CD4-positive, alpha-beta memory T cell (primary cell): ENCODE results near the gene GLRX5. TPM values are rescaled to one million over a fixed set of nuclear protein-coding genes. Genes with fewer than 3 reads are reported as not detected.
"Not testable (repeated sequence)": the region's sequence is repeated elsewhere in the genome, so short reads cannot be mapped to it uniquely, and the experiment has no call there.

Source experiments
- CTCF ChIA-PET: fragments of 350-600 bp; sonication (Branson Sonifier 250); formaldehyde crosslinking; loops from one replicate; lab custom pipeline; 2021; ENCODE audit warnings: inconsistent platforms; ENCODE audit not compliant: partially characterized antibody; lab: Charles Lee
- POLR2A ChIA-PET: fragments of 350-600 bp; sonication (Branson Sonifier 250); formaldehyde crosslinking; loops from one replicate; lab custom pipeline; 2021; ENCODE audit not compliant: partially characterized antibody; lab: Charles Lee
- DNase-seq, 5 donors: peaks; one replicate each; pipeline versions ENCODE4 v3.0.0 to v3.0.0-alpha.2; 2020 to 2022; ENCODE audit warnings: mixed read lengths in 1 of 5
- H3K27ac ChIP-seq: one replicate; pipeline ENCODE4 v1.7.0; 2013; ENCODE audit warnings: low read depth, low read length
- H3K27me3 ChIP-seq: 2 replicates; pipeline ENCODE4 v1.7.0; 2013; ENCODE audit warnings: mild to moderate bottlenecking, low read length, moderate library complexity; ENCODE audit not compliant: insufficient read depth
- H3K36me3 ChIP-seq: 2 replicates; pipeline ENCODE4 v1.7.0; 2013; ENCODE audit warnings: mild to moderate bottlenecking, low read length, moderate library complexity; ENCODE audit not compliant: insufficient read depth
- H3K4me1 ChIP-seq: 2 replicates; pipeline ENCODE4 v1.7.0; 2013; ENCODE audit warnings: mild to moderate bottlenecking, low read length, moderate library complexity; ENCODE audit not compliant: insufficient read depth
- H3K4me3 ChIP-seq, 2 donors: one replicate each; pipeline ENCODE4 v1.7.0; 2013; ENCODE audit warnings: low read length in 2 of 2, mild to moderate bottlenecking in 1 of 2
- H3K9me3 ChIP-seq, 2 donors: one replicate each; pipeline ENCODE4 v1.7.0; 2013; ENCODE audit warnings: low read length in 2 of 2, control low read depth in 1 of 2; ENCODE audit not compliant: control insufficient read depth in 1 of 2
- H3K27ac Mint-ChIP-seq, 7 donors: one replicate each; pipeline ENCODE4 v1.8.0; 2020 to 2021; ENCODE audit warnings: mixed read lengths in 7 of 7, mild to moderate bottlenecking in 6 of 7, inconsistent platforms in 3 of 7, moderate library complexity in 3 of 7
- H3K27me3 Mint-ChIP-seq, 2 donors: one replicate each; pipeline ENCODE4 v1.8.0; 2020 to 2021; ENCODE audit warnings: mixed read lengths in 2 of 2
- H3K36me3 Mint-ChIP-seq, 2 donors: one replicate each; pipeline ENCODE4 v1.8.0; 2020 to 2021; ENCODE audit warnings: mixed read lengths in 2 of 2, inconsistent platforms in 1 of 2, mild to moderate bottlenecking in 1 of 2
- H3K4me1 Mint-ChIP-seq, 4 donors: one replicate each; pipeline ENCODE4 v1.8.0; 2020 to 2021; ENCODE audit warnings: mixed read lengths in 4 of 4, mild to moderate bottlenecking in 1 of 4
- H3K4me3 Mint-ChIP-seq, 8 donors: one replicate each; pipeline ENCODE4 v1.8.0; 2020 to 2021; ENCODE audit warnings: mixed read lengths in 8 of 8, mild to moderate bottlenecking in 7 of 8, moderate library complexity in 6 of 8, inconsistent platforms in 3 of 8
- H3K9me3 Mint-ChIP-seq, 8 donors: one replicate each; pipeline ENCODE4 v1.8.0; 2020 to 2021; ENCODE audit warnings: mixed read lengths in 8 of 8, mild to moderate bottlenecking in 5 of 8, inconsistent platforms in 3 of 8, moderate library complexity in 1 of 8
- intact Hi-C: fragments of 100-400 bp; cut with micrococcal nuclease; formaldehyde crosslinking; loops from one replicate; pipeline ENCODE4 v1.15.1; 2023
- polyA plus RNA-seq, 2 donors: library from polyadenylated mRNA; unstranded; fragments of 300-500 nt; fragmentation: Illumina TruSeq; gene quantifications; one replicate each; pipeline ENCODE4 v1.2.3, GENCODE V29; 2021
- total RNA-seq, 2 experiments: library from RNA; stranded (reverse); gene quantifications; one replicate each; pipeline ENCODE4 v1.2.3, GENCODE V29; 2021

Gene GLRX5
- total and polyA plus RNA-seq, 4 experiments from 2014 or later = 17.6 to 74.7 (median 39.5) TPM

DNA sequence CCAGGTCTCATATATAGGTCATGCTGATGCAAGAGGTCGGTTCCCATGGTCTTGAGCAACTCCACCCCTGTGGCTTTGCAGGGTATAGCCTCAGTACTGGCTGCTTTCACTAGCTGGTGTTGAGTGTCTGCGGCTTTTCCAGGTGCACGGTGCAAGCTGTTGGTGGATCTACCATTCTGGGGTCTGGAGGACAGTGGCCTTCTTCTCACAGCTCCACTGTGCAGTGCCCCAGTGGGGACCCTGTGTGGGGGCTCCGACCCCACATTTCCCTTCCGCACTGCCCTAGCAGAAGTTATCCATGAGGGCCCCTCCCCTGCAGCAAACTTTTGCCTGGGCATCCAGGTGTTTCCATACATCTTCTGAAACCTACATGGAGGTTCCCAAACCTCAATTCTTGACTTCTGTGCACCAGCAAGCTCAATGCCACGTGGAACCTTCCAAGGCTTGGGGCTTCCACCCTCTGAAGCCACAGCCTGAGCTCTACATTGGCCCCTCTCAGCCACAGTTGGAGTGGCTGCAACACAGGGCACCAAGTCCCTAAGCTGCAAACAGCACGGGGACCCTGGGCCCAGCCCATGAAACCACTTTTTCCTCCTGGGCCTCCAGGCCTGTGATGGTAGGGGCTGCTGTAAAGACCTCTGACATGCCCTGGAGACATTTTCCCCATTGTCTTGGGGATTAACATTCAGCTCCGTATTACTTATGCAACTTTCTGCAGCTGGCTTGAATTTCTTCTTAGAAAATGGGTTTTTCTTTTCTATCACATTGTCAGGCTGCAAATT lies 49.2 kb downstream of the GLRX5 start:
- H3K4me1 ChIP-seq, H3K4me1 Mint-ChIP-seq, H3K27me3 Mint-ChIP-seq, H3K36me3 Mint-ChIP-seq, H3K9me3 ChIP-seq, H3K27ac ChIP-seq, H3K4me3 ChIP-seq, CTCF ChIA-PET, H3K36me3 ChIP-seq, intact Hi-C loops, H3K27me3 ChIP-seq, POLR2A ChIA-PET, H3K27ac Mint-ChIP-seq, DNase-seq, H3K4me3 Mint-ChIP-seq: not testable (repeated sequence)
- H3K9me3 Mint-ChIP-seq = peaks cover 0 to 11% (median 7%) of the 10 kb centered on the region in 8 donors

DNA sequence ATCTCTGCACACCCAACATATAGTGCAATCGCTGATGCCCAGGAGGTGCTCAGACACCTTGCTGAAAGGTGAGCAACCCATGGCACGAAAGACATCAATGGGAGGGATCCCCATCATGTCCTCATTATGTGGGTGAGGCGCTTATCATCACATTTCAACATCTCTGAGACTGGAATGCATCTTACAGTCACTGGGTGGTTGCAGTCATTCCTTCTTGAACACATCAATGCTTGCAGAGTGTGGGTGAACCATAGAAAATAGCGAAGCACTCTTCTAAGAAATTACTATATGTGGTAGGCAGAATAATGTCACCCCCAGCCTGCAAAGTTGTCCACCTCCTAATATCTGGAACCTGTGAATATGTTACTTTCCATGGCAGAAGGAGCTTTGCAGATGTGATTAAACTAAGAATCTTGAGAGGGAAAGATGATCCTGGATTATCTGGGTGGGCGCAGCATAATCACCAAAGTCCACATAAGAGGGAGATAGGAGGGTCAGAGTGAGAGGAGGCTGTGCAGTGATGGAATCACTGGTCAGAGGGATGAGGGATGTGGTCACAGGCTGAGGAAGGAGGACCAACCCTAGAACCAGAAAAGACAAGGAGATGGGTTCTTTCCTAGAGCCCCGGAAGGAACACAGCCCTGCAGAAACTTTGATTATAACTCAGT lies 51.2 kb downstream of the GLRX5 start:
- Histone ChIP-seq H3K36me3 (no peaks in the 10 kb centered on the region), H3K27ac (no peak overlapping the region), H3K4me3 (no peak overlapping the region), H3K4me1 (no peaks in the 10 kb centered on the region), H3K27me3 (no peaks in the 10 kb centered on the region), H3K9me3 (no peaks in the 10 kb centered on the region)
- POLR2A ChIA-PET = no interaction called here
- DNase-seq = no peak
- H3K36me3 Mint-ChIP-seq = no peaks in the 10 kb centered on the region
- peaks cover 6 to 9% of the 10 kb centered on the region in 2 donors for H3K27me3 Mint-ChIP-seq
- intact Hi-C loops = no loop called here
- no peaks in the 10 kb centered on the region for H3K4me1 Mint-ChIP-seq
- no peak overlapping the region for H3K4me3 Mint-ChIP-seq
- peaks cover 0 to 11% (median 8%) of the 10 kb centered on the region in 8 donors for H3K9me3 Mint-ChIP-seq
- no peak overlapping the region for H3K27ac Mint-ChIP-seq
- CTCF ChIA-PET = no interaction called here

DNA sequence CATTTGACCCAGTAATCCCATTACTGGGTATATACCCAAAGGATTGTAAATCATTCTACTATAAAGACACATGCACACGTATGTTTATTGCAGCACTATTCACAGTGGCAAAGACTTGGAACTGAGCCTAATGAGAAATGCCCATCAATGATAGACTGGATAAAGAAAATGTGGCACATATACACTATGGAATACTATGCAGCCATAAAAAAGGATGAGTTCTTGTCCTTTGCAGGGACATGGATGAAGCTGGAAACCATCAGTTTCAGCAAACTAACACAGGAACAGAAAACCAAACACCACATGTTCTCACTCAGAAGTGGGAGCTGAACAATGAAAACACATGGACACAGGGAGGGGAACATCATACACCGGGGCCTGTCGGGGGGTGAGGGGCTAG lies 56.3 kb downstream of the GLRX5 start:
- intact Hi-C loops, H3K27me3 Mint-ChIP-seq, POLR2A ChIA-PET, H3K27me3 ChIP-seq, H3K36me3 ChIP-seq, H3K9me3 Mint-ChIP-seq, DNase-seq, H3K9me3 ChIP-seq, H3K36me3 Mint-ChIP-seq, H3K4me3 ChIP-seq, H3K27ac Mint-ChIP-seq, H3K27ac ChIP-seq, CTCF ChIA-PET, H3K4me3 Mint-ChIP-seq, H3K4me1 Mint-ChIP-seq, H3K4me1 ChIP-seq: not testable (repeated sequence)

Other genes starting within 250 kb of the GLRX5 start
- under 1 TPM; 0.22 to 0.70 TPM for gene CLMN, start 215.1 kb upstream of the GLRX5 start, total RNA-seq
- gene CLMN, start 215.1 kb upstream of the GLRX5 start, polyA plus RNA-seq = under 1 TPM in 1 of 2 donors, not detected in 1; 0.65 TPM
- 10 to 100 TPM; 47.7 to 52.2 TPM for gene SYNE3, start 18.4 kb upstream of the GLRX5 start, total RNA-seq
- gene SYNE3, start 18.4 kb upstream of the GLRX5 start, polyA plus RNA-seq = 1 to 10 TPM; 4.3 to 9.0 TPM
- not detected for gene TCL1B, start 151.4 kb downstream of the GLRX5 start, total RNA-seq
- not detected for gene TCL1B, start 151.4 kb downstream of the GLRX5 start, polyA plus RNA-seq
- gene TCL1A, start 179.1 kb downstream of the GLRX5 start, total RNA-seq = not detected
- gene TCL1A, start 179.1 kb downstream of the GLRX5 start, polyA plus RNA-seq = under 1 TPM in 1 of 2 donors, not detected in 1; 0.71 TPM